ENCODE results near the gene OTX1. TPM values are rescaled to one million over a fixed set of nuclear protein-coding genes. Genes with fewer than 3 reads are reported as not detected.

OTX1 gene
- total RNA-seq (2014; rRNA removed; shearing (Covaris generic)) = 0.74 and 1.3 TPM in 2 replicates
- 1.1 and 2.2 TPM in 2 replicates for polyA plus RNA-seq (2016; fragmentation: Nextera tagmentation; extraction: Ambion mirVana)
- long read RNA-seq = 0 reads

DNA sequence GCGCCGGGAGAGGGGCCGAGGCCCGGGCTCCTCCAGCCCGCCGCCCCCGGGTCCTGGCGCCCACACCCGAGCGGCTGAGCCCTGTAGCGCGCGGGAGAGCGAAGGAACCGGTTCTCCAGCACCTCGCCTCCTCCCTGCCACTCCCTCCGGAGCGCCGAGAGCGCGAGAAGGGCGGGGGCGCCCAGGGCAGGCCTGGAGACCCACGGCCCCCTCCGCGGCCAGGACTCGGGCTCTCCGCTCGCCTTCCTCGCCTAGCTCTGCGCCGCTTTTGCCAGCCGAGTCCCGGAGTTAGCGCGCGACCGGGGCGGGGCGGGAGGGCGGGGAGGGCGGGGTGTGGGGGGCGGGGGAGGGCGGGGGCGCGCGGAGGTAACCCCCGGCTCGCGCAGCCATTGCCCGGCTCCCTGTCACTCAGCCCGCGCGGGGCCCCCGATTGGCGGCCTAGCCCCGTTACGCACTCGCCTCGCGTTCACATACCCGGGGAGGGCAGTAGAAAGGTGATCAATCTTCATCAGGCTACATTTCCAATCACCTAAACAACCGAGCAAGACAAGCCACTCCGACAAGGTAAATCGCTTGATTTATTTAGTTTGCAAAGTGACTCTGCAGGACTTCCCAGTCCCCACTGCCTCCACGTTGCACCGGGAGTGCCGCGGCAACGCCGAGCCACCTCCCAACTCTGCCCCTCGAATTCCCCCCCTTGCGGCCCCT lies at the start of gene OTX1:
TSS of gene OTX1 (plus strand) at position 497 of the 708 bp plus-strand sequence. CDS start 2,161 bp downstream, outside the sequence.
- peaks cover 7% of the 10 kb centered on the region; the same call in 2 of the 3 replicates for H3K36me3 Mint-ChIP-seq (ENCODE audit: low read depth)
- peaks cover 59% of the 10 kb centered on the region for H3K4me1 Mint-ChIP-seq
- DNase-seq (ENCODE audit: low spot score) = peak; percentile 90

More for the DNA sequence above, at the start of gene OTX1:
- peak within 1 kb of the TSS; percentile 82 for H3K4me3 Mint-ChIP-seq
- Histone ChIP-seq H3F3A (replicated peaks; ENCODE audit: low read depth) (peaks cover 28% of the 10 kb centered on the region), H3K9me2 (ENCODE audit: insufficient read depth) (no peaks in the 10 kb centered on the region), H3K4me2 (peak within 1 kb of the TSS; percentile 96), H3K27me3 (ENCODE audit: insufficient read depth) (peaks cover 95% of the 10 kb centered on the region), H4K20me1 (replicated peaks; ENCODE audit: insufficient read depth) (peaks cover 17% of the 10 kb centered on the region), H3K4me1 (ENCODE audit: insufficient read depth) (peaks cover 64% of the 10 kb centered on the region), H3K27ac (ENCODE audit: low read depth) (no peak within 1 kb of the TSS), H2AFZ (peak within 1 kb of the TSS; percentile 100), H3K4me3 (peak within 1 kb of the TSS; percentile 89), H3K36me3 (ENCODE audit: insufficient read depth) (no peaks in the 10 kb centered on the region), H3K79me2 (replicated peaks; ENCODE audit: insufficient read depth) (no peaks in the 10 kb centered on the region)
- peaks cover 95% of the 10 kb centered on the region for H3K27me3 Mint-ChIP-seq (ENCODE audit: insufficient read depth, low read depth, poor library complexity)
- peak; percentile 21 for ATAC-seq
- peak; percentile 59 for TF ChIP-seq EZH2phosphoT487 (IDR thresholded peaks at IDR 0.05; ENCODE audit: unreplicated experiment)
- TF ChIP-seq, protein P1, sequence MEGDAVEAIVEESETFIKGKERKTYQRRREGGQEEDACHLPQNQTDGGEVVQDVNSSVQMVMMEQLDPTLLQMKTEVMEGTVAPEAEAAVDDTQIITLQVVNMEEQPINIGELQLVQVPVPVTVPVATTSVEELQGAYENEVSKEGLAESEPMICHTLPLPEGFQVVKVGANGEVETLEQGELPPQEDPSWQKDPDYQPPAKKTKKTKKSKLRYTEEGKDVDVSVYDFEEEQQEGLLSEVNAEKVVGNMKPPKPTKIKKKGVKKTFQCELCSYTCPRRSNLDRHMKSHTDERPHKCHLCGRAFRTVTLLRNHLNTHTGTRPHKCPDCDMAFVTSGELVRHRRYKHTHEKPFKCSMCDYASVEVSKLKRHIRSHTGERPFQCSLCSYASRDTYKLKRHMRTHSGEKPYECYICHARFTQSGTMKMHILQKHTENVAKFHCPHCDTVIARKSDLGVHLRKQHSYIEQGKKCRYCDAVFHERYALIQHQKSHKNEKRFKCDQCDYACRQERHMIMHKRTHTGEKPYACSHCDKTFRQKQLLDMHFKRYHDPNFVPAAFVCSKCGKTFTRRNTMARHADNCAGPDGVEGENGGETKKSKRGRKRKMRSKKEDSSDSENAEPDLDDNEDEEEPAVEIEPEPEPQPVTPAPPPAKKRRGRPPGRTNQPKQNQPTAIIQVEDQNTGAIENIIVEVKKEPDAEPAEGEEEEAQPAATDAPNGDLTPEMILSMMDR (conservative IDR thresholded peaks at IDR 0.05; ENCODE audit: low read depth in 2 of 2) = no peak
- TF ChIP-seq, protein P2, sequence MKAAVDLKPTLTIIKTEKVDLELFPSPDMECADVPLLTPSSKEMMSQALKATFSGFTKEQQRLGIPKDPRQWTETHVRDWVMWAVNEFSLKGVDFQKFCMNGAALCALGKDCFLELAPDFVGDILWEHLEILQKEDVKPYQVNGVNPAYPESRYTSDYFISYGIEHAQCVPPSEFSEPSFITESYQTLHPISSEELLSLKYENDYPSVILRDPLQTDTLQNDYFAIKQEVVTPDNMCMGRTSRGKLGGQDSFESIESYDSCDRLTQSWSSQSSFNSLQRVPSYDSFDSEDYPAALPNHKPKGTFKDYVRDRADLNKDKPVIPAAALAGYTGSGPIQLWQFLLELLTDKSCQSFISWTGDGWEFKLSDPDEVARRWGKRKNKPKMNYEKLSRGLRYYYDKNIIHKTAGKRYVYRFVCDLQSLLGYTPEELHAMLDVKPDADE (IDR thresholded peaks at IDR 0.05) = no peak
- no peak for TF ChIP-seq STAT1 (IDR thresholded peaks at IDR 0.05; ENCODE audit: unreplicated experiment)
- TF ChIP-seq, protein P3, sequence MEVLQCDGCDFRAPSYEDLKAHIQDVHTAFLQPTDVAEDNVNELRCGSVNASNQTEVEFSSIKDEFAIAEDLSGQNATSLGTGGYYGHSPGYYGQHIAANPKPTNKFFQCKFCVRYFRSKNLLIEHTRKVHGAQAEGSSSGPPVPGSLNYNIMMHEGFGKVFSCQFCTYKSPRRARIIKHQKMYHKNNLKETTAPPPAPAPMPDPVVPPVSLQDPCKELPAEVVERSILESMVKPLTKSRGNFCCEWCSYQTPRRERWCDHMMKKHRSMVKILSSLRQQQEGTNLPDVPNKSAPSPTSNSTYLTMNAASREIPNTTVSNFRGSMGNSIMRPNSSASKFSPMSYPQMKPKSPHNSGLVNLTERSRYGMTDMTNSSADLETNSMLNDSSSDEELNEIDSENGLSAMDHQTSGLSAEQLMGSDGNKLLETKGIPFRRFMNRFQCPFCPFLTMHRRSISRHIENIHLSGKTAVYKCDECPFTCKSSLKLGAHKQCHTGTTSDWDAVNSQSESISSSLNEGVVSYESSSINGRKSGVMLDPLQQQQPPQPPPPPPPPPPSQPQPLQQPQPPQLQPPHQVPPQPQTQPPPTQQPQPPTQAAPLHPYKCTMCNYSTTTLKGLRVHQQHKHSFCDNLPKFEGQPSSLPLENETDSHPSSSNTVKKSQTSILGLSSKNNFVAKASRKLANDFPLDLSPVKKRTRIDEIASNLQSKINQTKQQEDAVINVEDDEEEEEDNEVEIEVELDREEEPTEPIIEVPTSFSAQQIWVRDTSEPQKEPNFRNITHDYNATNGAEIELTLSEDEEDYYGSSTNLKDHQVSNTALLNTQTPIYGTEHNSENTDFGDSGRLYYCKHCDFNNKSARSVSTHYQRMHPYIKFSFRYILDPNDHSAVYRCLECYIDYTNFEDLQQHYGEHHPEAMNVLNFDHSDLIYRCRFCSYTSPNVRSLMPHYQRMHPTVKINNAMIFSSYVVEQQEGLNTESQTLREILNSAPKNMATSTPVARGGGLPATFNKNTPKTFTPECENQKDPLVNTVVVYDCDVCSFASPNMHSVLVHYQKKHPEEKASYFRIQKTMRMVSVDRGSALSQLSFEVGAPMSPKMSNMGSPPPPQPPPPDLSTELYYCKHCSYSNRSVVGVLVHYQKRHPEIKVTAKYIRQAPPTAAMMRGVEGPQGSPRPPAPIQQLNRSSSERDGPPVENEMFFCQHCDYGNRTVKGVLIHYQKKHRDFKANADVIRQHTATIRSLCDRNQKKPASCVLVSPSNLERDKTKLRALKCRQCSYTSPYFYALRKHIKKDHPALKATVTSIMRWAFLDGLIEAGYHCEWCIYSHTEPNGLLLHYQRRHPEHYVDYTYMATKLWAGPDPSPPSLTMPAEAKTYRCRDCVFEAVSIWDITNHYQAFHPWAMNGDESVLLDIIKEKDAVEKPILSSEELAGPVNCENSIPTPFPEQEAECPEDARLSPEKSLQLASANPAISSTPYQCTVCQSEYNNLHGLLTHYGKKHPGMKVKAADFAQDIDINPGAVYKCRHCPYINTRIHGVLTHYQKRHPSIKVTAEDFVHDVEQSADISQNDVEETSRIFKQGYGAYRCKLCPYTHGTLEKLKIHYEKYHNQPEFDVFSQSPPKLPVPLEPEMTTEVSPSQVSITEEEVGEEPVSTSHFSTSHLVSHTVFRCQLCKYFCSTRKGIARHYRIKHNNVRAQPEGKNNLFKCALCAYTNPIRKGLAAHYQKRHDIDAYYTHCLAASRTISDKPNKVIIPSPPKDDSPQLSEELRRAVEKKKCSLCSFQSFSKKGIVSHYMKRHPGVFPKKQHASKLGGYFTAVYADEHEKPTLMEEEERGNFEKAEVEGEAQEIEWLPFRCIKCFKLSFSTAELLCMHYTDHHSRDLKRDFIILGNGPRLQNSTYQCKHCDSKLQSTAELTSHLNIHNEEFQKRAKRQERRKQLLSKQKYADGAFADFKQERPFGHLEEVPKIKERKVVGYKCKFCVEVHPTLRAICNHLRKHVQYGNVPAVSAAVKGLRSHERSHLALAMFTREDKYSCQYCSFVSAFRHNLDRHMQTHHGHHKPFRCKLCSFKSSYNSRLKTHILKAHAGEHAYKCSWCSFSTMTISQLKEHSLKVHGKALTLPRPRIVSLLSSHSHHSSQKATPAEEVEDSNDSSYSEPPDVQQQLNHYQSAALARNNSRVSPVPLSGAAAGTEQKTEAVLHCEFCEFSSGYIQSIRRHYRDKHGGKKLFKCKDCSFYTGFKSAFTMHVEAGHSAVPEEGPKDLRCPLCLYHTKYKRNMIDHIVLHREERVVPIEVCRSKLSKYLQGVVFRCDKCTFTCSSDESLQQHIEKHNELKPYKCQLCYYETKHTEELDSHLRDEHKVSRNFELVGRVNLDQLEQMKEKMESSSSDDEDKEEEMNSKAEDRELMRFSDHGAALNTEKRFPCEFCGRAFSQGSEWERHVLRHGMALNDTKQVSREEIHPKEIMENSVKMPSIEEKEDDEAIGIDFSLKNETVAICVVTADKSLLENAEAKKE (CRISPR knock-in tag; IDR thresholded peaks at IDR 0.05) = no peak
- no peak for TF ChIP-seq ZNF114 (CRISPR knock-in tag; IDR thresholded peaks at IDR 0.05)
- TF ChIP-seq POLR2AphosphoS5 (IDR thresholded peaks at IDR 0.05; ENCODE audit: low read depth) = no peak; the same call in 1 of the 2 replicates
- TF ChIP-seq, protein P4, sequence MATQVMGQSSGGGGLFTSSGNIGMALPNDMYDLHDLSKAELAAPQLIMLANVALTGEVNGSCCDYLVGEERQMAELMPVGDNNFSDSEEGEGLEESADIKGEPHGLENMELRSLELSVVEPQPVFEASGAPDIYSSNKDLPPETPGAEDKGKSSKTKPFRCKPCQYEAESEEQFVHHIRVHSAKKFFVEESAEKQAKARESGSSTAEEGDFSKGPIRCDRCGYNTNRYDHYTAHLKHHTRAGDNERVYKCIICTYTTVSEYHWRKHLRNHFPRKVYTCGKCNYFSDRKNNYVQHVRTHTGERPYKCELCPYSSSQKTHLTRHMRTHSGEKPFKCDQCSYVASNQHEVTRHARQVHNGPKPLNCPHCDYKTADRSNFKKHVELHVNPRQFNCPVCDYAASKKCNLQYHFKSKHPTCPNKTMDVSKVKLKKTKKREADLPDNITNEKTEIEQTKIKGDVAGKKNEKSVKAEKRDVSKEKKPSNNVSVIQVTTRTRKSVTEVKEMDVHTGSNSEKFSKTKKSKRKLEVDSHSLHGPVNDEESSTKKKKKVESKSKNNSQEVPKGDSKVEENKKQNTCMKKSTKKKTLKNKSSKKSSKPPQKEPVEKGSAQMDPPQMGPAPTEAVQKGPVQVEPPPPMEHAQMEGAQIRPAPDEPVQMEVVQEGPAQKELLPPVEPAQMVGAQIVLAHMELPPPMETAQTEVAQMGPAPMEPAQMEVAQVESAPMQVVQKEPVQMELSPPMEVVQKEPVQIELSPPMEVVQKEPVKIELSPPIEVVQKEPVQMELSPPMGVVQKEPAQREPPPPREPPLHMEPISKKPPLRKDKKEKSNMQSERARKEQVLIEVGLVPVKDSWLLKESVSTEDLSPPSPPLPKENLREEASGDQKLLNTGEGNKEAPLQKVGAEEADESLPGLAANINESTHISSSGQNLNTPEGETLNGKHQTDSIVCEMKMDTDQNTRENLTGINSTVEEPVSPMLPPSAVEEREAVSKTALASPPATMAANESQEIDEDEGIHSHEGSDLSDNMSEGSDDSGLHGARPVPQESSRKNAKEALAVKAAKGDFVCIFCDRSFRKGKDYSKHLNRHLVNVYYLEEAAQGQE (IDR thresholded peaks at IDR 0.05; ENCODE audit: unreplicated experiment) = no peak
- TF ChIP-seq CREB1 (CRISPR knock-in tag; IDR thresholded peaks at IDR 0.05; ENCODE audit: low read depth) = peak; percentile 83
- no peak for TF ChIP-seq EZH2 (IDR thresholded peaks at IDR 0.05; ENCODE audit: low read depth, unreplicated experiment)
- TF ChIP-seq ZNF331 (CRISPR knock-in tag; IDR thresholded peaks at IDR 0.05; ENCODE audit: low read depth) = no peak
- no peak for TF ChIP-seq JUNB (IDR thresholded peaks at IDR 0.05; ENCODE audit: unreplicated experiment)
- no peak within 1 kb of the TSS for H3K27ac Mint-ChIP-seq
- H3K9me3 Mint-ChIP-seq = peaks cover 5% of the 10 kb centered on the region; the same call in 2 of the 3 replicates
